HT1080 (cell line): ENCODE measurements around the gene YJEFN3. TPM values are rescaled to one million over a fixed set of nuclear protein-coding genes. Genes with fewer than 3 reads are reported as not detected.

ENCODE experiments used
- DNase-seq: peaks from one replicate; pipeline ENCODE4 v3.0.0-alpha.2; 2015; ENCODE audit warnings: low read depth
- total RNA-seq: library from RNA; depleted of rRNA; stranded (reverse); fragments of >200 nt; shearing (Covaris generic); gene quantifications from 2 replicates; pipeline ENCODE4 v1.2.3, GENCODE V29; 2014; rRNA removed

Gene YJEFN3
- total RNA-seq, 1 experiment from 2014 or later = 1.6 TPM

DNA sequence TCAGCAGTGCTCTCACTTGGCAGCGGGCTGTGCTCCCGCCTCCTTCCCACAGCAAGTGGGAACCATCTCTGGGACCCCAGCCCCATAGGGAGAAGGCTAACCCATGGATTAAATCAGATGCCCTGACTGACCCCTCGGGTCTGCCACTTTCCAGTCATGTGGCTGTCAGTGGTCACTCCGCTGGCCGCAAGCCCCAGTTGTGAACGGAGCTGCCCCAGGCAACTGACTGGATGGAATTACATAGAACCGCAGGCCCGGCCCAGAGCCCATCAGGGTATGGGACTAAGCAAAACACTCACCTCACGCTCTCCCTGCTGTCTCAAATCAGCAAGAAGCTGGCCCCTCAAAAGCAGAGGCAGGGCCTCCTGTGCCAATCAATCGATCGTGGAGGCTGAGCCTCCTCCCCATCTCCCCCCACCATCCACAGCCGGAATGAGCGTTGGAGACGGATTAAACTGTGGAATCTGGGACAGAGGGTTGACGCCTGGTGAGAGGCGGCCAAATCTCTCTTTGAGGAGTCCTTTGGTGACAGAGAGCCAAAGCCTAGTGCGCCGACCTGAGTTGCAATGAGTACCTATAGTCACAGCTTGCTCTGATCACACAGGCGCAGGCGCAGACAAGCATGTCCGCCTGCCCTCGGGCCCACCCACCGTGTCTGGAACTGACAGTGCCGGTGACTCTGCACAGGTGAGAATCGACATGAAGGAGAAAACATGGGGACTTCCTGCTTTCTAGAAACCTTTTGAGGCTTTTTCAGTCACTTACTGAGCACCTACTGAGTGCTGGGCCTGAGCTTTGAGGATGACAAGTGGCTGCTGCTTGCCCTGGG lies 51.0 kb downstream of the YJEFN3 start:
- DNase-seq = no peak

- DNase-seq = no peak
Measured at GRCh38 chr19:19580418-19580817, 51.7 kb downstream of the YJEFN3 start.

- DNase-seq = no peak
Measured at GRCh38 chr19:19581391-19581790, 52.7 kb downstream of the YJEFN3 start.

DNA sequence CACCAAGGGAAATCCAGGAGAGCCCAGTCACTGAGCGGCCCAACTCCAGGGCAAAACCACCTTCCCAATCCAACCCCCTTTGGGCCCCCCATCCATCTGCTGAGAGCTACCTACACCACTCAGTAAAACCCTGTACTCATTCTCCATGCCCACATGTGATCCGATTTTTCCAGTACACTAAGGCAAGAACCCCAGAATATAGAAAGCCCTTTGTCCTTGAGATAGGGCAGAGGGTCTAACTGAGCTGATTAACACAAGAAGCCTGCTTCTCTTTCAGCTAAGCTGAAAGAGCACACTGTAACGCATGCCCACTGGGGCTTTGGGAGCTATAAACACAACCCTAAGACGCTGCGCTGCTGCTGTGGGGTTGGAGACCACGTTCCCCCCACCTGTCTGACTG lies 53.8 kb downstream of the YJEFN3 start:
- no peak for DNase-seq

DNA sequence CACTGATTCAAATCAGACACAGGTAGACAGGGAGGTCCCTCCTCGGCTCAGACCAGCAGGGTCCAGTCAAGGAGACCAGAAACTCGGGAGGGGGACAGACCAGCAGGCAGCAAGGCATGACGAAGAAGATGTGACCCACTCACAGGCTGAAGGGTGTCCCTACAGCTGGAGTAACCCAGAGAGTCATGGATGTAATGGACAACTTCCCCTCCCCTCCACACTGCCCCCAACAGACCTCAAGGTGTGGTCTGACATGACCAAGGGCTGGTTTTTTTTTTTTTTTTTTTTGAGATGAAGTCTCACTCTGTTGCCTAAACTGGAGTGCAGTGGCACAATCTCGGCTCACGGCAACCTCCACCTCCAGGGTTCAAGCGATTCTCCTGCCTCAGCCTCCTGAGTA lies 55.6 kb downstream of the YJEFN3 start:
- no peak for DNase-seq

Other genes starting within 250 kb of the YJEFN3 start
- gene SUGP1, start 208.4 kb upstream of the YJEFN3 start, total RNA-seq = 49.8 and 55.4 TPM in 2 replicates
- gene MAU2, start 208.1 kb upstream of the YJEFN3 start, total RNA-seq = 23.8 and 35.3 TPM in 2 replicates
- 92.7 and 121 TPM in 2 replicates for gene GATAD2A, start 123.2 kb upstream of the YJEFN3 start, total RNA-seq
- gene TSSK6, start 13.4 kb upstream of the YJEFN3 start, total RNA-seq = 1.1 and 1.4 TPM in 2 replicates
- gene NDUFA13, start 12.7 kb upstream of the YJEFN3 start, total RNA-seq = 142 and 227 TPM in 2 replicates
- gene CILP2, start 9.4 kb downstream of the YJEFN3 start, total RNA-seq = 0.10 TPM in 1 of 2 replicates, not detected in the other
- not detected in 2 replicates for gene PBX4, start 89.8 kb downstream of the YJEFN3 start, total RNA-seq
- gene LPAR2, start 99.3 kb downstream of the YJEFN3 start, total RNA-seq = 0.21 and 0.63 TPM in 2 replicates
- 3.0 and 3.6 TPM in 2 replicates for gene GMIP, start 114.7 kb downstream of the YJEFN3 start, total RNA-seq
- gene ATP13A1, start 134.8 kb downstream of the YJEFN3 start, total RNA-seq = 41.2 and 53.8 TPM in 2 replicates
- gene ZNF101, start 139.9 kb downstream of the YJEFN3 start, total RNA-seq = 9.4 and 11.6 TPM in 2 replicates
- 0.74 and 1.8 TPM in 2 replicates for gene ZNF14, start 204.2 kb downstream of the YJEFN3 start, total RNA-seq